Measurements from ENCODE around the gene ABHD12.
"Not testable (repeated sequence)": the region's sequence is repeated elsewhere in the genome, so short reads cannot be mapped to it uniquely, and the experiment has no call there.

ABHD12 gene

DNA sequence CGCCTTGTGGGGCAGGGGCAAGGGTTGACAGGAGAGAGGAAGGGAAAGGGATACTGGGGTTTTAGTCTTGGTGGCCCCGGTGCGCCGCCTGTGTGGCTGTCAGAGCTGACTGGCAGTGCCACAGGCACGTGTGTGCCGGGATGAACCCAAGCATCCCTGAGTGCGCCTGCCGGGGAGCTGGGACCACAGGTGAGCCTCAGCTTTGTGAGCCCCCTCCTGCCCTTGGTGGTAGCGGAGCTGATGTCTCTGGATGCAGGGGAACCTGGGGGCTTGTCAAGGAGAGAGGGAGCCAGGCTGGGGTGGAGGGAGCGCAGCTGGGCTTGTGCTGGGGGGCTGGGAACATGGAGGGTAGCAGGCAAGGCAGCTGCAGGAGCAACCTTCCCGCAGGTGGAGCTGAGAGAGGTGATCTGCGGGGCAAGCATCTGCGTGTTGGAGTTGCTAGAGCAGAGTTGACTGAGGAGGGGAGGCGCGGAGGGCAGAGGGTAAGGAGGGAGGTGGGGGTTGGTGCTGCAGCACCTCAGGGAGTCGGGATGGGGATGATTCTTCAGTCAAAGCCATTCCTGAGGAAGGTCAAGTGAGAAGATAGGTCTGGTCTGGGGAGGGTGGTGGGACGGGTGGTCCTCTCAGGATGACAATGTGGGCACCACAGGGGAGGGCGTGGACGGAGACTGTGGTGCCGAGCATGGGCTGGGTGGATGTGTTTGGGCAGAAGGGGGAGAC, 114.7 kb downstream of the ABHD12 start:
- no peak for DNase-seq

DNA sequence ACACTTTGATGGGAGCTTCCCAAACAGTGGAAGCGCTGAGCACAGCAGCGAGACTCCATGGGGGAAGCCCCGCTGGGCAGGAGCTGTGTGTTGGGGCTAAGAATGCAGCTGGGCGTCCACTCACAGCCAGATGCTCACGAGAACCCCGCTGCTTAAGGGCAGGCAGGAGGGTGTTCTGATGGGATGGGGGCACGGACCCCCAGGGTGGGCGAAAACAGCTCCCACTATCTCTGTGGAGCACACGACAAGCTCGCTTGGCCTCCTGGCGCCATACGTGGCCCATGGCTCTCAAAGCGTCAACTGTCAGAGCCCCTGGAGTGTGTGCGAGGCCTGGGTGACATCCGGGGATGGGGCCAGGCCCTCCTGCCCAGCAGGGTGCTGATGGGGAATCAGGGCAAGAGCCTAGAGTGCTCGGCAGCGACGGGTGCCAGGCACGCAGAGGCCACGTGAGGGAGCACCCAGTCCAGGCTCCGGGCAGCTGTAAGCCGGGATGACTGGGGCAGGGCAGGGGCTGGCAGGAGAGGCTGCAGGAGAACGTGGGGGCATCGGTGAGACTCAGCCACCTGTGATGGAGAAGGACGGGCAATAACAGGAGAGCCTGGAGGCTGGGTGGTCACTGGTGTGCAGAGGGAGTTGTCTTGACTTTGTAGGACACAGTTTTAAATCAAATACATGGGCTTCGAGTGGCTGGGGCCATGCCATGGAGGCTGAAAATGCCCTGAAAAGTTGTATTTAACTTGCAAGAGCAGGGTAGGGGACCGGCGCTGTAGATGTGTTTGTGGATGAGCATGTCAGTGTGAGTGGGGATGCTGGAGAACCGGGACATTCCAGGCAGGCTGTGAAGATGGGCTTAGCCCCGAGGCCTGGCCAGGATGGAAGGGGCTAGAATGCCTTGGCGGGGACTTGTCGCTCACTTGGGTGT, 115.5 kb downstream of the ABHD12 start:
- no peak for DNase-seq

DNA sequence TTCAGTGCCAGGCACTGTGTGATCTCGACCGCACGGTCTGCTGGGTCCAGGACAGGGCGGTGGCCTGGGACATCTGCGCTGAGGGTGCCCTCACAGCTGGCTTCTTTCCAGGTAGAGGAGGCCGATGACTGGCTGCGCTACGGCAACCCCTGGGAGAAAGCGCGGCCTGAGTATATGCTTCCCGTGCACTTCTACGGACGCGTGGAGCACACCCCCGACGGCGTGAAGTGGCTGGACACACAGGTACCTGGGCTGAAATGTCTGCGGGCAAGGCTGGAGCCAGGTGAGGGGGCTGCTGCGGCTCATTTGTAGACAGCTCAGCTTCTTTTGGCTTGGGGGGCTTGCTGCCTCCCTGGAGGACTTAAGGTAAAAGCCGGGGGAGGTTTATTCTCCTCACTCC, 116.2 kb downstream of the ABHD12 start:
- DNase-seq = no peak

DNA sequence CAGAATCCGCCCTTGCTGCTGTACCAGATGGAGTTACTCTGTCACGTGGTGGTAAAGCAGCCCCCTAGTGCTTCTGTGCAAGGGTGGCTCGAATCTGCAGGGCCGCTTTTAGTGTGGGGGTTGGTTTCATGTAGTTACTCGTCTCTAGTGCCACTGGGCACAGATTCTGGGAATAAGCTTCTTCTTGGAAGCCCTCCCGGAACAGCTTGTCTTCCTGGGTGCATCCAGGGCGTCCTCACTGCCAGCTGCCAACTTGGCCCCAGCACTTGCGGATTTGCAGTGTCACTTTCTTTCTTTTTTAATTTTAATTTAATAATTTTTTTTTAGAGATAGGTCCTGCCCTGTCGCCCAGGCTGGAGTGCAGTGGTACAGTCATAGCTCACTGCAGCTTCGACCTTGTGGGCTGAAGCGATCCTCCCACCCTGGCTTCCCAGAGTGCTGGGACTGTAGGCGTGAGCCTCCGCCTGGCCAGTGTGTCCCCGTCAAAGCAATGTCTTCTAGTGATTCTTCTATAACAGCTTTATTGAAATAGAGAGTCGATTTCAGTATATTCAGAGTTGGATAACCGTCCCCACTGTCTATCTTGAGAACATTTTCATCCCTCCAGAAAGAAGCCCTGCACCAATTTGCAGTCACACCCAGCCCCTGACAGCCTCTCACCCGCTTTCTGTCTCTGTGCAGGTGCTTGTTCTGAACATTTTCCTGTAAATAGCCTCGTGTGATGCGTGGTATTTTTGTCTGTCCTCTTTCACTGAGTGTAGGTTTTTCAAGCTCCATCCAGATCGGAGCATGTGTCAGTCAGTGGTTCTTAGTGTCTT, 116.9 kb downstream of the ABHD12 start:
- DNase-seq = no peak

DNA sequence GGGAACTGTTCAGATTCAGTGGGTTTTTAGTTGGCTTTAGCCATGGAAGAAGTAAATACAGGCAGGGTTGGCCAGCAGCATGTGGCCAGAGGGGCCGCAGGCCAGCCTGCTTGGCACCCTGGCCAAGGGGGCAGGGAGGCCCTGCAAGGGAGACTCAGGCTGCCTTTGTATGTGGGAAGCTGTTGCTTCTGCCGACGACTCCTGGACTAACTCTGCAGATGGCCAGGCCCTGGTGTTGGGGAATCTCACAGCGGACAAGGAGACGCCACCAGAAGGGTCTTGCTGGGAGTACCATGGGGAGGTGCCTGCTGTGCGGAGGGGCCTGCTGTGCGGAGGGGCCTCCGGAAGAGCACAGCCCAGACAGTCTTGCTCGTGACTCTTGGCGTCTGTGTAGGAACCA, 117.6 kb downstream of the ABHD12 start:
- DNase-seq = no peak

DNA sequence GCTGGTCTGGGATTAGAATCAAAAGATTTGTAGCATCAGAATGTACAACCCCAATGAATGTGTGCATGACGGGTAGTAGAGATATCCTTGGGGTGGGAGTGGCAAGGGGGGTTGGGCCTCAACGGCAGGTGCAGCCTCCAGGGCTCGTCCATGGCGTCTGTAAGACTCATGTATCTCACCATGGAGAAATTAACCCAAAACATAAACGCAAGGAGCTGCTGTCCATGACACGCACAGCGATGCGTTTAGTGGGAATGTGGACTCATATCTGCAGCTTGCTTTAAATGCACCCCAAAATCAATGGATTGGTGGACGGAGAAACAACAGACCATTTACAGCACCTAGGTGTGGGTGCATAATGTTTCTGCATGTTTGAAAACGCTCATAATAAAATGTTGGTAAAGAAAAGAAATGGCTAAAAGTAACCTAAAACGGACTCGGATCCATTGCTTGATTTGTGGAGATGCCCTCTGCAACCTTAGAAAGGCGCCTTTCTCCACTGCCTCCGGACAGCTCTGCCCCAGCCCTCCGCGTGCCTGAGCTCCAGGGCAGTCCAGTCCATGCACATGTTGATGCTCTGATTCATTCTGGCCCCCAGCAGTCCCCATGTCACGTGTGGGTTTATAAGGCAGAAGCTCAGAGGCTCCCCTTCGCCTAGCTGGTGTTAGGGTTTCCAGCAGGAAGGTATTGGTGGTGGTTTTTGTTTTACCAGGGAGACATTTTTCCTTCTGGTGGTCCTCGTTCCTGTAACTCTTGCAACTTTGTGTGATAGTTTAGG, 118.2 kb downstream of the ABHD12 start:
- DNase-seq = no peak

DNA sequence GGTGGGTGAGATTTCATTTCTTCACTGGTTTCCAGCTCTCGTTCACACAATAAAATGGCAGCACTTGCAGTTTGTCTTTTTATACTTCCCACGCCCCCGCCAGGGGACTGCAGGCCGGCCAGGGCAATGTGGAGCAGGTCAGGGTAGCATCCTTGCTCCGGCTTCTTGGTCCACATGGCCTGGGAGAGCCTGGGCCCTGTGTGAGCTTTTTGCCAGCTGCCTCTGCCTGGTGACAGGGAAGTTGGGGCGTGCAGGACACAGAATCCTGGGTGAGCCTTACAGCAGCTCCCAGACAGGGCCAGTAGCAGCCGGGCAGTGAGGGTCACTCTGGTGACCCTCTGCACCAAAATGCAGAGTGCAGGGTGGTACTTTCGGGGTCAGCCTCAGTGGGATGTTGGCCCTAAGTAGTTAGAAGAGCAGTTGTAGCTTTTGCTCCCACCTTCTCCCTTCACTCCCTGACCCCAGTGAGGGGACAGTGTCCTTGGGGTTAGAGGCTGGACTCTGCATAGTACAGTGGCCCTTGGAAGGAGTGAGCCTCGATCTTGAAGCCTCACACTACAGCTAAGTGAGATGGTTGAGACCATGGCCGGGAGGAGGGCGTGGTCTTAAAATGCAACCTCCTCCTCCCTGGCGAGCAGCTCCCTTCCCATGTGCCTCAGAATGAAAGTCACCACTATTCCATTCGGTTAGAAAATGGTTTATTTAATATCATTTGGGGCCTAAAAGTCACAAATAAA, 119.0 kb downstream of the ABHD12 start:
- no peak for DNase-seq

DNA sequence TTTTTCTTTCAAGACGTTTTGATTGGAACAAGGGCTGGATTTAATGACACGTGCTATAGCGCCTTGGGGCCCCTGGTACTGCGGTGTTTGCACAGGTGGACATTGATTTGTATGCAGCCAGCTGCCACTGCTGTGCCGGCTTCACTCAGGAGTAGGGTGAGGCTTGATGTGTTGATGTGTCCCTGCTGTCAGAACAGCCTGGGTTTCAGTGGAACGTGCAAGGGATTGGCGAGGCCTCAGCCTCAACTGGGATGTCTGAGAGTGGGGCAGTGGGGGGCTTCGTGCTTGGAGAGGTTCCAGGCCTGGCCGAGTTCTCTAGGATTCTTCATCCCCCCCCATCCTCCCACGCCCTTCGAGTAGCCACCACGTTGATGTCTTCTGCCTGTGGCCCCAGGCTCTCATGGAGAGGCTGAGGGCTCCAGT, 119.8 kb downstream of the ABHD12 start:
- no peak for DNase-seq

DNA sequence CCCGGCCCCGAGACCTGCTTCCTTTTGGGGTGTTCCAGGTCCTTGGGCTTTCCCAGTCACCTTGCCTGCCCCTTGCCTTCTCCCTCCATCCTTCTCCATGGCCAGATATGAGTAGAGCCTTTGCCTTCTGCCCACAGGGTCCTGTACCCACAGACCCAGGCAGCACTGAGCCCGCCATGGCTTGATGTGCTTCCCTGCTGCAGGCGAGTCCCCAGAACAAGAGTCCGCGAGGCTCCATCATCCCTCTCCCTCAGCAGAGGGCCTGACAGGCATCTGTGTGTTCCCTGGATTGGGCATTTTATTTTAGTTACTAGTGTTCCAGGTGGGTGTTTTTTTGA, 120.8 kb downstream of the ABHD12 start:
- no peak for DNase-seq

DNA sequence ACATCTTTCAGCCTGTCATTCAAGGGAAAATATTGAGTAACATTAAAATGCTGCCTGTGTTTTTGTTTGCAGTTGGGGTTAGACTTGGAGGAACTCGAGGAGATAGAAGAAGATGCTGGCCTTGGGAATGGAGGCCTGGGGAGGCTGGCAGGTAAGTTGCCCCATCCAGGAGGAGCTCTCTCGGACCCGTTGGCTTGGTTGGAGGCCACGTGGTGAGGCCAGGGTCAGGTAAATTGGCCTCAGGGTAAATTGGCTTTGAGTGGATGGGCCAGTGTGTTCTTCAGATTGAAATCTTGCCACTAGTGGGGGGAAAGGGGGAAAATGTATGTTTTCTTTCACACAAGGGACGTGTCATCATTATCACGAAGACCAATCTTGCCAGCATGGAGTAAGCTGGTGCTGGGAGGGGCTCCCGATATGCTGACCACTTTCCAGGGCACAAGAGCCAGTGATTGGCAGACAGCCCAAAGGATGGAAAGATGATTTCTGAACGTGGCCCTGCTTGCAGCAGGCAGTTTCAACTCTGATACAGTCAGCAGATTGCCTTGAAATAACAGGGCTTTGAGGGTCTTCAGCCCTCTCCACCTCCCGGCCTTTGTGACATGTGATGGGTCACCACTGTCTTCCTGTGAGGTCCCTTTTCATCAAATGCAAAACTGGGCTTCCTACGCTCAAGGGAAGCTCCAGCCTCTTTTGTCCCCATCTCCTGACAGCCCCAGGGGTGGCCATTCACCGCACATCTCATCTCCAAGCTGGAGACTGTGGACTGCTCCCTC, 121.4 kb downstream of the ABHD12 start:
- no peak for DNase-seq

DNA sequence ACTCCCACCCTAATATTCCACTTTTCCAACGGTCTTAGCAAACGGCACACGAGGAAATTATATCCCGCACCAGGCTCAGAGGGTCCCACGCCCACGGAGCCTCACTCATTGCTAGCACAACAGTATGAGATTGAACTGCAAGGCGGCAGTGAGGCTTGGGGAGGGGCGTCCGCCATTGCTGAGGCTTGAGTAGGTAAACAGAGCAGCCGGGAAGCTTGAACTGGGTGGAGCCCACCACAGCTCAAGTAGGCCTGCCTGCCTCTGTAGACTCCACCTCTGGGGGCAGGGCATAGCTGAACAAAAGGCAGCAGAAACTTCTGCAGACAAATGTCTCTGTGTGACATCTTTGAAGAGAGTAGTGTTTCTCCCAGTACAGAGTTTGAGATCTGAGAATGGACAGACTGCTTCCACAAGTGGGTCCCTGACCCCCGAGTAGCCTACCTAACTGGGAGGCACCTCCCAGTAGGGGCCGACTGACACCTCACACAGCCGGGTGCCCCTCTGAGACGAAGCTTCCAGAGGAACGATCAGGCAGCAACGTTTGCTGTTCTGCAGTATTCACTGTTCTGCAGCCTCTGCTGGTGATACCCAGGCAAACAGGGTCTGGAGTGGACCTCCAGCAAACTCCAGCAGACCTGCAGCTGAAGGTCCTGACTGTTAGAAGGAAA, 129.7 kb downstream of the ABHD12 start:
- DNase-seq = not testable (repeated sequence)

DNA sequence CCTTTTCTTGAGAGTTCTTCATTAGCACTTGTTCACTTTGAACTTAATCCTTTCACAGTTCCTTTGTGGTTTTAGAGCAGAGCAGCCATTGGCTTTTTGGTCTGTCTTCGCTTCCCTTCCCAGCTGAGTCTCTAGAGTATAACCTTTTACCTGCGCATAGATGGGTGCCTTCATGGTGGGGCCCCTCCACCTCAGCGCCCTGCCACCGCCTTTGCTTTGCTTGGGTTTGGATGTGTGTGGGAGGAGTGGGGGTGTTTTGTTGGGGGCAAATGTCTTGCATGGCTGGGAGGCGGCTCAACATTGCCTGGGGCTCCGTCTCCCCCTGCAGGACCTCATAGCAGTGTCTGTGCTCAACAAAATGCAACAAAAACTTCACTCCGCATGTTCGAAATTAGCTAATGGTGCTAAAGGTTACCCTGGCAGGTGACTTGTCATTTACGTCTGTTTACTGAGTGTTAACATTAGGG, 130.8 kb downstream of the ABHD12 start:
- DNase-seq = no peak

DNA sequence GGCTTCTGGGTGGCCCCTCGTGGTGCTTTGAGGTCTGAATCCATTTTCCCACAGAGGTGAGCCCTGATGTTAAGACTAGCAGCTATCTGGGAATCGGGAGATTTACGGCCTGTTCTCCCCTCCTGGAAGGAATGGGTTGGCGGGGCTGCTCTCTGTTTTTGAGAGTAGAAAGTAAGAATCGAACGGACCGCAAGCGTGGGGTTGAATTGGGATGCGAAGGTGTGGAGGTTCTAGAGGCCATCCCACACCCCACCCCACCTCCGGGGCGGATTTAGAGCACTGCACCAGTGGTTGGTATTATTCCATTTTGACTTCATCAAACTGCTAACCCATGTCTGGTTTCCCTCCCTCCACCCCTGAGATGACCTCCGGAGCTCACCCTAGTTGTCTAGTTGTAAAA, 131.3 kb downstream of the ABHD12 start:
- DNase-seq = no peak

DNA sequence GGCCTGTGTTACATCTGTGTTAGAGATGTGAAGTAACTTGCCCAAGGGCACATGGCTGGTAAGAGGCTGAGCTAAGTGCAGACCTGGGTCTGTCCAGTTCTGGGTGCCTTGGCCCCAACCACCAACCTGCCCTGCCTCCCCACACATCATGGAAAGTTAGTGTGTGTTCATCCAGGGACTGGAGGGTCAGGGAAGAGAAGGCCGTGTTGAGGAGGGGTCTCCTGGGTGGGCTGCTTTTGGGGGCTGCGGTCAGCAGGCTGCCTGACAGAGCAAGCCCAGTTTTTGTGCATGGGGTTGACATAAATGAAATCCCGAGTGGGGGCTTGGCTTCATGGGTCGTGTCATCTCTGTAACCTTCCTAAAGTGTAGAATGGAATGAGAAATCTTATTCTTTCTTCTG, 131.8 kb downstream of the ABHD12 start:
- DNase-seq = no peak

DNA sequence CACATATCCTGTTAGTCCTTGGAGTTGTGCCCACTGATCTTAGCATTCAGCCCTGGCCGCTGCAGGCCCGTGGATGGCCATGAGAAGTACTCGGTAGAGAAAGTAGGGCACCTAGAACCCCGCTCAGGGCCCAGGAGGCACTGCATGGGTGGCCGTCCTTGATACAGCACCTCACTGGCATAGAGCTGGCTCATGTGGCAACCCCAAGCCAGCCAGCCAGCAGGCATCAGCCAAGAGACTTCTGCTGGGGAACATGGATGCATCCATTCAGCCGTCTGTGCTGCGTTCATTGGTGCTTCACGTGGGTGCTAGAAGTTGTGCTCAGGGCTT, 132.2 kb downstream of the ABHD12 start:
- DNase-seq = no peak

DNA sequence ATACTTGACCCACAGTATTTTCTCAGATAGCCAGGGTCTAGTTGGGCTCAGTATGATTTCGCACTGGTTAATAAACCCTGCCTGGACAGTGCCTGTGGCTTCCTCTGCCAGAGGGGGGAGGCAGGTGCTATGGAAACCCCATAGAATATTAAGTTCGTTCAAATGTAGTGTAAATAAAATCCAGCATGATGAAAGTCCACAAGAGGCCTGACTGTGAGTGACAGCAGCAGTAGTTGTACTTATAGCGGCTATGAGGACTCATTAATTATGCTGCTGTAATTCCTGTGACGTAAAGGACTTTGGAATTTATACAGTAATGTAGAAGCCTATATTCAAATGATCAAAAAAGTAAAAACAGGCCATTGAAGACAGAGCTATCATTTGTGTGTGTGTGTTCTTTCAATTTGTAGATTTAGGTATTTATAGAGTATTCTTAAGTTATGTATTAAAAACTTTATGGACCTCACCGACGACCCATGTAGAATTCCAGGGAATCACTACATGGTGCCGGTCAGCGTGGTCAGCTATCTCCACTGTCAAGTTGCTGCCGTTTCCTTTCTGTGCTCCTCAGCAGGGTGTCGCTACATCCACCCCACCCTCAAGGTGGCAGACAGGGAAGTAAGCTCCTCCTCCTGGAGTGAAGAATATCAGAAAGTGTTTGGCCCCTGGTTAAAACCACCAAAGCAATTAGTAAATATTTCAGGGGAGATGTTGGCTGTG, 132.7 kb downstream of the ABHD12 start:
- DNase-seq = no peak

DNA sequence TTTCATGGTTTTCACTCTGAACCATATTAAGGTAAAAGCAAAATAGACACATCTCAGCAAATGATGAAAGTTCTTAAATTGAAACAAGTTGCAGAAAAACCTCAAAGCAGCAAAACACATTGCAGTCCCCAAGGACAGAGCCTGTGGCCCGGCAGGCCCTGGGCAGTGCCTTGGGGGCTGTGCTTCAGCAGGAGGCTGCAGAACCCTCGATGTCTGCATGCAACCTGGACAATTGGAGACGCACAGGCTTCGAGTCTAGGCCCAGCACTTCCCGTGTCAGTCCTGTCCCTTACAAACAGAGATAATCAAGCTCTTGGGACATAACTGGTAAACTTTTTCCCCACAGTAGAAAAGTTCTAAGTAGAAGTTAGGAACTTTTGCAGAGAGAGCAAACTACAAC, 133.5 kb downstream of the ABHD12 start:
- no peak for DNase-seq

DNA sequence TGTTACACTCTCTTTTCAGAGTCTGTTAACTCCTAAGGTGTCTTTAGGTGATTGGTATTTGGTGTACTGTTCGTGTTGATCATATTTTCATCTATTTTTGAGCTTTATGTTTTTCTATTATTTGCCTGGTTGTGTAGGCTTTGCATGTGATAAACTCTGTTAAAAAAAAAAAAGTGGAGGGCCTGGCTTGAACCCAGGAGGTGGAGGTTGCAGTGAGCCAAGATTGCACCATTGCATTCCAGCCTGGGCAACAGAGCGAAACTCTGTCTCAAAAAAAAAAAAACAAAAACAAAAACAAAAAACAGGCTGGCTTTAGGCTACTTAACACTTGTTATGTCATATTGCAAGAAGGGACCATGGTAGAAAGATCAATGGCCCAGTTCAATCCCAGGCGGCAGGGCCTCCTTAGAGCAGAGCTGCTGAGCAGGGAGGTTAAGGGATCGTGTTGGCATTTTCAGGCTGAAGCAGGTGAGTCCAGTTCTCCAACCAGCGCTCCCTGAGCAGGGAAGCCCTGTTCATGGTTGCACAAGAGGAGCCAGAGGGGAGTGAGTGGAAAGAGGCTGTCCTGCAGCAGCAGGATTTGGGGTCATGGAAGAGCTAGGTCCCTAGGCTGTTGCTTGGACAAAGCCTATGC, 134.3 kb downstream of the ABHD12 start:
- no peak for DNase-seq

DNA sequence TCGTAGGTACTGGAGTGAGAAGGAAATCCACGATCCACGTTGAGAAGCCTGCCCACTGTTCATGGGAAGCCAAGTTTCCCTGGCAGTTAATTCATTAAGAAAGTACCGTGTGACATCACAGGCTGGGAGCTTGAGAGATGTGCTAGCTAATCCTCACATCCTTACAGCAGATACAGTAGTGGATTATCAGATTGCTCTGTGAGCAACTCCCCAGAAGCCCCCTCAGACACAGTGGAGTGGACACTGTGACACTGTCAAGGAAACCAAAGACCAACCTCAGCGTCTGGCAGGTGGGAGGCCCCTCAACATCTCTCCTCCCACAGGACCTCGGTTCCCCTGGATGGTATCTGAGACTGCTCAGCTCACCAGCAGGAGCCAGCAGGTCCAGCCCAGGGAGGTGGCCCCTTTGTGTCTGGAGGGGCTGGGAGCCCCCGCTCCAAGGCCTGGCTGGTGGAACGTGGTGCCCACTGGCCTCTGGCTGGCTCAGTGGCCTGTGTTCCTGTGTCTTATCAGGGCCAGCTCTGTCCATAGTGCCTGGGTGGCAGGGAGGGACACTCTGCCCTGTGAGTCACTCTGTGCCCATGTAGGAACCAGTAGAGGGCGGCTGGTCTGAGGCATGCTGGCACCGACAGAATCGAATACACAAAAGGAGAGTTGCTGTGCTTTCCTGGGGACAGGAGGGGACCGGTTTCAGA, 135.5 kb downstream of the ABHD12 start:
- no peak for DNase-seq

All from RPMI8226 (cell line).